A204.1 (cell line): ENCODE measurements around the gene OS9.

ENCODE experiments used
- FAIRE-seq: peaks from 2 replicates; lab custom pipeline; 2012; peaks lifted over from hg19 to GRCh38; lab: Jason Lieb, UNC

Gene OS9

DNA sequence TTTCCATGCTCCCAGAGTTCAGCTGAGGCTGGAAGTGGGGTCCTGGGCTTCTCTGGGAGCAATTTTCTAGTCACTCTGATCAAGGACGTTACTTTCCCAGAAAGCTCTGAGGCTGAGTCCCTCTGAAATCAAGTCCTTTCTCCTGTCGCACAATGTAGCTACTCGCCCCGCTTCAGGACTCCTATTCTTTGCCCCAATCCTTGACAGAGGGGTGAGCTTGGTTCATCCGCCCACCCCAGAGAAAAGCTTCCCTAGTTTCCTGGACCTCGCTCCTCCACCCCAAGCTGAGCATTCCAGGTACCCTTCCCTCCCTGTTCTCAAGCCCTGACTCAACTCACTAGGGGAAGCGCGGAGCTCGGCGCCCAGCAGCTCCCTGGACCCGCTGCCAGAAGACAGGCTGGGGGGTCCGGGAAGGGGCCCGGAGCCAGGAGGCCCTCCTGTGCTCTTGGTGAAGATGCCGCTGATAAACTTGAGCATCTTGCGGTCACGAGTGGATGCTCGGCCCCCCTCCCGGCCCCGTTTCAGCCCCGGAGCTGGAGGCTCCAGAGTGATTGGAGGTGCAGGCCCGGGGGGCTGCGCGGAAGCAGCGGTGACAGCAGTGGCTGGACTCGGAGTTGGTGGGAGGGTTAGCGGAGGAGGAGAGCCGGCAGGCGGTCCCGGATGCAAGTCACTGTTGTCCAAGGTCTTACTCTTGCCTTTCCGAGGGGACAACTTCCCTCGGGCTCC is 43.0 kb downstream of the OS9 start:
- FAIRE-seq = no peak

DNA sequence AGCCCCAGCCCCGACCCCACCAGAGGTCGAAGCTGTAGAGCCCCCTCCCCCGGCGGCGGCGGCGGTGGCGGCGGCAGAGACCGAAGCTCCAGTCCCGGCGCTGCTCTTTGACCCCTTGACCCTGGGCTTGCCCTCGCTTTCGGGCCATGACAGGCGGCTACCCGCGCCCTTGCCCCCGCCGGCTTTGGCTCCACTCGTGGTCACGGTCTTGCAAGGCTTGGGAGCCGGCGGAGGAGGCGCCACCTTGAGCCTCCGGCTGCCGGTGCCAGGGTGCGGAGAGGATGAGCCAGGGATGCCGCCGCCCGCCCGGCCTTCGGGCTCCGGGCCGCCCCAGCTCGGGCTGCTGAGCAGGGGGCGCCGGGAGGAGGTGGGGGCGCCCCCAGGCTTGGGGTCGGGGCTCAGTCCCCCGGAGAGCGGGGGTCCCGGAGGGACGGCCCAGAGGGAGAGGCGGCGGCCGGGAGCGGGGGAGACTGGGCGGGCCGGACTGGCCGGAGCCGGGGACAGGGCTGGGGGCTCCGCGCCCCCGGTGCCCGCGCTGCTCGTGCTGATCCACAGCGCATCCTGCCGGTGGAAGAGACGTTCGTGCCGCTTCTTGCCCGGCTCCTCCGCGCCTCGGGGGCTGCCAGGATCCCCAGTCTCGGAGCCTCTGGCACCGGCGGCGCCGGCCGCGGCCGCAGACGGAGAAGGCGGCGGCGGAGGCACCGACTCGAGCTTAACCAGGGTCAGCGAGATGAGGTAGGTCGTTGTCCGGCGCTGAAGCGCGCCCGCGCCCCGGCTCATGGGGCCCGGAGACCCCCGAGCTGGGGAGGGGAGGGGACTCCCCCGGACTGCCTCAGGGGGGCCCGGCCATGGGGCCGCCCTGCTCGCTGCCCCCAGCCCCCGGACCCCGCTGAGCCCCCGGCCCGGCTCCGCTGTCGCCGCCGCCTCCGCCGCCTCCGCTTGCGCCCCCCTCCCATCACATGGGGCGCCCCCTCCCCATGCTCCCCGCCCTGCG is 43.8 kb downstream of the OS9 start:
- no peak for FAIRE-seq

DNA sequence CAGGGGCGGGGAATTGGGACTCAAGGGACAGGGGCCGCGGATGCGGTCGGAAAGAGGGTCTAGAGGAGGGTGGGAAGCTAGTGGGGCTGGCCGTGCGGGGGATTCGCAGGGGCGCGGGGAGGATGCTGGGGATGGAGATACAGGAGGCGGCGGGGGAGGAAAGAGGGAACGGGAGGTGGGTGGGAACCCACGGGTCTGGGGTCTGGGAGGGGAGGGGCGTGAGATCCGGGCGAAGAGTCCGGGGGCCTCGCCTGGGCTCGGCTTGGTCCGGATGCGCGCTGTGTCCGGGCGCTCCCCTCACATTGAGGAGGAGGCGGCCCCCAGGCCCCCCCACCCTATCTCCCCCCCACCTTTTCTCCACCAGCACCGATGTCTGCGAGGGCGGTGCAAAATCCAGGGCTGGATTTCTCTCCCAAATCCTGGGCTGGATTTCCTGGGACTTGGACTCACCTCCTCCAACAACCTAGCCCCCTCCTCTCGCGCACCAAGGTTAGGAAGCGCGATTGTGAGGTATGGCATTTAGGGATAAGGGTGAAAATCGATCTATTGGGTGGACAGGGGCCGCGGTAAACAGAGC is 44.8 kb downstream of the OS9 start, which contains the start of gene AGAP2:
Gene AGAP2 (minus strand): TSS at position 82 of the 577 bp plus-strand sequence. CDS start 496 bp downstream, outside the sequence.
- no peak for FAIRE-seq

DNA sequence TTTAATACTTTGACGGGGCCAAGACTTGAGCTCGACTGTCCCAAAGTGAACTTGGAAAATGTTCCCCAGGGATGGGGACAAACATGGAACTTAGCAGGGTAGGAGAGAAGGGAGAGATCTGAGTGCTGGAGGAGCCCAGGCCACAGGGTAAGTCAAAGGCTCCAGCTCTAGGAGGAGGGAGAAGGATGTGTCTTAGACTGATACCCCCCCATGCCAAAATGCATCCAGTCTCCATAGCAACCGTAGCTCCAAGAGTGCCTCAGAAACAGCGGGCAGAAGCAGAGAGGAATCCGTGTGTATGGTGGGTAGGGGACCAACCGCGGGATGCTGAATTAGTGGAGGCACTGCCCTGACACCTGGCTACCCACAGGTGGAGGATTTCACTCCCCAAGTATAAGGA is 45.5 kb downstream of the OS9 start:
- no peak for FAIRE-seq

DNA sequence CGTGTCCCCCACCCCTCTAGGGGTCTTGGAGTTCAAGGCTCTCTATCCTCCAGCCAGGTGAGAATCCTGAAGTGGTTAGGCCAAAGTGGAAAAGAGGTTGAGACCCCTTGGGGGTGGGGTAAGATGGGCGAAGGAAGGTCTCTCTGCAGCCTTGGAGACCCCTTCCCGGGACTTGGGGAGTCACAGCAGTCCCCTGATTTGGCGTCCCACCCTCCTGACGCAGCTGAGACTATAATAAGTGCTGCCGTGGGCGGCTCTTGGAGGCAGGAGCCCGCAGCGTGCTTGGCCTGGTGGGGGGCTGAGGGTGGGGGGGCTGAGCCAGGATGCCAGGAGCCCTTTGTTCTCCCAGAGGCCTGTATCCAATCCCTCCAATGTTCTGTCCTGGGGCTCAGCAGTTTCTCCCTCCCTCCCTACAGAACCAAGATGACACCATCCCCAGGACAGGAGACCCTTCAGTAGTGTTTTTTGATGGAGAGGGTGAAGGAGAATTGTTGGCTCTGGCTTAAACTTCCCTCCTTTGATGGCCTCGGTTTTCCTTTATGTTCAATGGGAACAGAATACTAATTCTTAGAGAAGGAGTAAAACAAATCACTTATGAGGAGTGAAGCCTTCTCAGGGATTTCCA is 46.1 kb downstream of the OS9 start:
- FAIRE-seq = no peak

DNA sequence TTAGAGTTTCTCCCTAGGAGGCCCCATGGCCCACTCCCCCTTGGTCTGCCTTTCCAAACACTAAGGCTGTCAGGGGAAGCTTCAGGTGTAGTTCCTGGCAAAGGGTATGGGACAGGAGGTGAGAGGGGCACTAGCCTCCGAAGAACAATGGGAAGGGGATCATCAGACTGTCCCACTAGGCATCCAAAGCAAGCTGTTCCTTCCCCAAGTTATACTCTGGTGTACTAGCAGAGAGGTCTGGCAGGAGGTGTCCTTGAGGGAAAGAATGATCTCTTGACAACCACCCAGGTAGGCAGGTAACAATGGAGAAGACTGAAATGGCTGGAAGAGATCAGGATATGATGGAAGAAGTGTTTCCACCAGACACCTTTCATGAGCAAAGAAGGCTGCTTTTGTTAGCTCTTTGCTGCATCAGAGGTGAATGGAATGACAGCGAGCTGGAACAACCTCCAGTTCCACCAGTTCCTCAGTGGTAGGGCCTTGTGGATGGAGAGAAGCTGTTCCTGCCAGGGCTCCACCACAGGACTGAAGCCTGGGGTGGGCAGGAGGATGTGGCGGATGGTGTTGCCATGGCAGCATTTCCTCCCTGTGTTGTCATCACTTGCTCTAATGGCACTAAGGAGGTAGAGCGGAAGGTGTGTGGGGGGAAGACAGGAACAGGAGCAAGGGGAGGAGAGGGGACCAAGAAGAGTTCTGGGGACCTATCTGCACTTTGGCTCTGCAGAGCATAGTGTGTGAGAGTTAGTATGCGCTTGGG is 46.9 kb downstream of the OS9 start:
- no peak for FAIRE-seq

DNA sequence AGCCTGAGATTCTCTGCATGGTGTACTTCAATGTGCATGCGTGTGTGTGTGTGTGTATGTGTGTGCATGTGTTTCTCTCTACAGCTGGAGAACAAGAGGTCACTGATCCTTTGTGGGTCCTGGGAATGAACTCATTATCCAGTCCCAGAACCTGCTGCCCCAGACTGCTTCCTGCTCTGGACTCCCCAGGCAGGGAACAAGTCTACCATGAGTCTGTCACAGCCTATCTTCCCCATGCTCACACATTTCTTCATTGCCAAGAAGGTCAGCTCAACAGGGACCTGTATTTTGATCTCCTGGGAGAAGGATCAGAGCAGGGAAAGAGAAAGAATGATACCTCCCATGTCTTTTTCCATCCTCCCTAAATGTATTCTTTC is 47.5 kb downstream of the OS9 start:
- FAIRE-seq = no peak

DNA sequence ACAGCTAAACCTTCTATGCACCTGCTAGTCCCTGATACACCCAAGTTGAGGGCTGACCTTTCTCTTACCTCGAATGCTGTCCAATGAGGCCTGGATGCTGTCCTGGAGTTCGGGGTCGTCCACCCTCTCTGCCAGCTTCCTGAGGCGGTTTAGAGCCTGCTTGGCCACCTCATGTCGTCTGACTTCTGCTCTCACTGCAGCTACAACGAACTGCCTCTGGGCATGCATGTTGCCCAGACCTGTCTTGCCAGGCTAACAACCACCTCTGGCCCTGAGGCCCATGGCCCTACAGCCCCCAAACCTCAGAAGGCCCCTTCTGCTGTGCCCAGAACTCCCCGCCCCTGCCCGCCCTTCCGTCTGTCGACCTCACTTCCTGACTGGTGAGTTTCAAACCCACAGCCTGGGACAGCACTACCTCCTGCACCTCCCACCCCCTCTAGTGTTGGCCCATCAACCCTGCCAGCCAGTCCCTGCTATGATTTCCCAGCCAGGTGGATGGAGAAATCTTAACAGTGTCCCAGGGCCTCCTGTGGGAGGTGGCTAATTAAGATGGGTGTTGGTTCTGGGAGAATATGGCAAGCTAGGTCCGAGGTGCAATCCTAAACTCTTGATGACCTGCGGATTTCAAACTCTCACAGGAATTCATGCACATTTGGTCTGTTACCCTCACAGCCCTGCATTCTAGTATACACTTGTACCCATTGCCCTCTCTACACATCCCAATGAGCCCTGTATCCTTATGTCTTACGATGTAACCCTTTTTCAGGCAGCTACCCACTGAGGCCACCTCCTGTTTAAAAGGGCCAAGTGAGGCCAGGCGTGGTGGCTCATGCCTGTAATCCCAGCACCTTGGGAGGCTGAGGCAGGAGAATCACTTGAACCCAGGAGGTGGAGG is 48.2 kb downstream of the OS9 start:
- FAIRE-seq = no peak

DNA sequence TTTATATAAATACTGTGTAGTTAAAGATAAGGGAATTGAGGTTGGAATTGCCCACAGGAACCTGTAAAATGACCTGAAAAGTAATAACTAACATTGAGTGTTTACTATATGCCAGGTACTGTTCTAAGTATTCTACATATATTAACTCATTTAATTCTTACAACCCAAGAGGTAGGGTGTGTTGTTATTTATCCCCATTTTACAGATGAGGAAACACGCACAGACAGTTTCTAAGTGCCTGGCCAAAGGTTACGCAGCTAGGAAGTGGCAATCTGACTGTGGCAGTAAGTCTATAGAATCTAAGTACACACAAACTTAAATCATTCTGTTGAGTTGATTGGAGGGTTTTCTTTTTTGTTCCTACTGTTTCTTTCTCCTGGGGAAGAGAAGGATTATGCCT is 49.8 kb downstream of the OS9 start:
- no peak for FAIRE-seq

DNA sequence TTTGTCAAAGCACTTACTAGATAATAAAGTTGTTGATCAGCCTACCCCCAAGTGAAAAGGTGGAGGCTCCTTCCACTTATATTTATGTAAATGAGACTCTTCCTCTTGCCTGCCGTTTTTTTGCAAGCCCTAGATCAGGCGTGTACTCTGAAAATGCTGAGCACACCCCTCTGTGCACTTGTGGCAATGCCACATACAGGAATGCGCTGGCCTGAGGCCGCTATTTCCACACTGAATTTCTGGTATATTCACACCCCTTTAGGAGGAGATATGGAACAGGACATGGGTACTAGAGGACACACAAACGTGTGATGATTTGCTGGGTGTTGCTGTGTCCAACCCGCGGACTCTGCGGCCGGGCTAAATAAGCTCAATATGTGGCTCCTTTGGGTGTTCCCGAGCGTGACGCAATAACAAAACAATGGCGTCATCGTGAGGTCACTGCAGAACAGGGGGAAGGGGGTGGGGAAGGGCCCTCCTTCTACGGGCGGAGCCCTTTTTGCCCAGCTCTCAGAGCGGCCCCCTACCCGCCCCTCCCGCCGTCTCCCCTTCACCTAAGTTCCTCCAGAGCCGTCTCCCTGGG is 50.4 kb downstream of the OS9 start:
- FAIRE-seq = no peak

DNA sequence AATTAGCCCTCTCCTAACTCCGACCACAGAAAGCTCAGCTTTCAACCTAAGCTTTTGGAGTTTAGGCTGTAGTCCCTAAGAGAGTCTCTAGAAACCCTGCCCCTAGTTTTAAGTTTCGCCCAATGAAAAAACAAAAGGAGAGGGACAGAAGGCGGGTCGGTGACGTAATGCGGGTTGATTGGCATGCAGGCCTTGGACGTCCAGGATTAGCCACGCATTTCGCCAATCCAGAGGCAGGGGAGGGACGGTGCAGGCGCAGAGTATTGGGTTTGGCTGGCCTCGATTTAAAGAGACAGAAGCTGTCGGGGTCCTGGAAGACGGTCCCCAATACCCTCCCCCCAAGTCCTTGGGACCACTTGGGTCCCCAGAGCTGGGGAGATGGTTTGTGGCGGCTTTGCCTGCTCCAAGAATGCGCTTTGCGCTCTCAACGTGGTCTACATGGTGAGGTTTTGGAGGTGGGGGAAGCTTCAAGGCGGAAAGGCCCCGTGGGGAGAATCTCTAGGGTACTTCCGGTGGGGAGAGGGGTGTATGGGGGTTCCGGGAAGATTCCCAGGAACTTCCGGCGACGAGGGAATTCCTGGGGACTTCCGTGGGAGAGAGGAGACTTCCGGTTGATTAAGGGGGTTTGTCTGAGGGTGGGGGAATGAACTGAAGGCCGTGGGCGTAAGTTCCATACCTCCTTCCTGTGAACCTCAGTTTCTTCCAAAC is 51.0 kb downstream of the OS9 start, which contains the start of gene TSPAN31:
Gene TSPAN31 (plus strand): TSS at position 263 of the 708 bp plus-strand sequence. CDS start 116 bp downstream, at position 379.
- no peak for FAIRE-seq

DNA sequence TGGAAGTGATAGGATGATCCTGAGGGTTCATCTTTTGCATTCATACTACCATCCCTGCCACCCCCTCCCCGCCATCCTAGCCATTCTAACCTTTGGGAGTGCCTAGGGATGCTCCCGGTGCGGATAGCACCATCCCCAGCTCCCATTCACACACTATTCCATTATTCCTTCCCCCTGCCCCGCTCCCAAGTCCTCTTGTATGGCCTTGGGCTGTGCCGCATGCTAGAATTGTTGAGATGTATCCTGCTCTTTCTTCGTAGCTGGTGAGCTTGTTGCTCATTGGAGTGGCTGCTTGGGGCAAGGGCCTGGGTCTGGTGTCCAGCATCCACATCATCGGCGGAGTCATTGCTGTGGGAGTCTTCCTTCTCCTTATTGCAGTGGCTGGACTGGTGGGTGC is 51.6 kb downstream of the OS9 start:
- FAIRE-seq = no peak

DNA sequence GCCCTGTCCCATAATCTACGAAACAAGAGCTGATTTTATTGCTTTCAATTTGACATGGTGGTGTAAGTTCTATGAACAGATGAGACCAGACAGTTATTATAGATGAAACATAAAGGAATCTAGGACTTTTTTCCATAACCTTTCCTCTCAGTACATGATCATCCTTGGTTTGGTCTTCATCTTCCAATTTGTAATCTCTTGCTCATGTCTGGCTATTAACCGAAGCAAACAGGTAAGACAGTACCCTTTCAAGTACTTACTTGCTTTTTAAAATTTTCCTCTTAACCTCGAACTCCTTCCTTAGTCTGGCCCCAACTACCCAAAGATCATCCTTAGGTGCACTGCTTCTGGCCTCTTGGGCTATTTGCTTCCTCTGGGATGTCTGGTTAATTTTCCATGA is 52.1 kb downstream of the OS9 start:
- FAIRE-seq = no peak

DNA sequence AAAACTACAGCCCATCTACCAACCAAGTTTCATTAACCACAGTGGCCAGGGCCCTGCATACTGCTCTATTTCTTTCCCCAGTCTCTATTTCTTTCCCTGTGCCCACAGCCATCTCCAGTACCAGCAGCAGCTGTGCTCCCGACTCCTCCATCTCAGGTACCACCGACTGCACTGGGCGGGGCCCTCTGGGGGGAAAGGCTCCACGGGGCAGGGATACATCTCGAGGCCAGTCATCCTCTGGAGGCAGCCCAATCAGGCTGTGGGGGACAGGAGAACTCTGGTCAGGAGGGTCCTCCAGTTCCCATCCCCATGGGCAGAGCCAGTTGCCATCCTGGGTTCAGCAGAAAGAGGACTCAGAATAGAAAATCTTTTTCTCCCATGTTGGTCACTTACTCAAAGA is 55.1 kb downstream of the OS9 start:
- FAIRE-seq = no peak

DNA sequence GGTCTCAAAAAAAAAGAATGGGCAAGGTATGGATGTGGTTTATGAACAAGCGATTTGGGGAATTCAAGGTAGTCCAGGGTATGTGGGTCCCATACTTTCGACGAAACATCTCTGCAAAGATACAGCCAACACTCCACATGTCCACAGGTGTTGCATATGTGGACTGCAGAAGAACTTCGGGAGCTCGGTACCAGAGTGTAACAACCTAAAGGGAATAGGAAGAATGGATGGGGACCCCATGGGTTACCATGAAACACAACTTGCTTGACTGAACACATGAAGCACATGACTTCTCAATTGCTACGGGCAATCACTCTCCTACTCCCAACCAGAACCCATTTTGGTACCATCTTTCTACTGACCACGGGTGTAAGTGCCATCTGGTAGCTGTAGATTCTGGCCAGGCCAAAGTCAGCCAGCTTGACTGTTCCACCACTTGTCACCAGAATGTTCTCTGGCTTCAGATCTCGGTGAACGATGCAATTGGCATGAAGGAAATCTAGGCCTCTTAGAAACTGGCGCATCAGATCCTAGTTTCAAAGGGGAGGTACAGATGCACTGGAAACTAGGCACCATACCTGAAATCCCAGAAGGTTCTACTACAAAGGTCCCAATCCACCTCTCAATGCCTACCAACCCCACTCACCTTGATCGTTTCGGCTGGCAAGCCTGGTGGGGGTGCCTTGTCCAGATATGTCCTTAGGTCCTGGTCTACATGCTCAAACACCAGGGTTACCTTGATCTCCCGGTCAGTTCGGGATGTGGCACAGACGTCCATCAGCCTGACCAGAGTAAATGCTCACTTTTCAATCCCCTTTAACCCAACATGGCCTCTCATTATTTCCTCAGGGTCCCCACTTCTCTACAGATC is 56.9 kb downstream of the OS9 start:
- no peak for FAIRE-seq

DNA sequence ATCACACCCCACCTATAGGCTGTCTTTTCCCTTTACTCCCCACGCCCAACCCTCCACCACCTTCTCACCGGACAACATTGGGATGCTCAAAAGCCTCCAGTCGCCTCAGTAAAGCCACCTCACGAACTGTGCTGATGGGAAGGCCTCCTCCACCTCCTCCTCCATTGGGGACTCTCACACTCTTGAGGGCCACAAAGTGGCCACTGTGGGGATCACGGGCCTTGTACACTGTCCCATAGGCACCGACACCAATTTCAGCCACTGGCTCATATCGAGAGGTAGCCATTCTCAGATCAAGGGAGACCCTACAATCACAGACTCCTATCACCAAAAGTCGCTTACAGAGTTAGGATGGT is 57.5 kb downstream of the OS9 start:
- FAIRE-seq = no peak

DNA sequence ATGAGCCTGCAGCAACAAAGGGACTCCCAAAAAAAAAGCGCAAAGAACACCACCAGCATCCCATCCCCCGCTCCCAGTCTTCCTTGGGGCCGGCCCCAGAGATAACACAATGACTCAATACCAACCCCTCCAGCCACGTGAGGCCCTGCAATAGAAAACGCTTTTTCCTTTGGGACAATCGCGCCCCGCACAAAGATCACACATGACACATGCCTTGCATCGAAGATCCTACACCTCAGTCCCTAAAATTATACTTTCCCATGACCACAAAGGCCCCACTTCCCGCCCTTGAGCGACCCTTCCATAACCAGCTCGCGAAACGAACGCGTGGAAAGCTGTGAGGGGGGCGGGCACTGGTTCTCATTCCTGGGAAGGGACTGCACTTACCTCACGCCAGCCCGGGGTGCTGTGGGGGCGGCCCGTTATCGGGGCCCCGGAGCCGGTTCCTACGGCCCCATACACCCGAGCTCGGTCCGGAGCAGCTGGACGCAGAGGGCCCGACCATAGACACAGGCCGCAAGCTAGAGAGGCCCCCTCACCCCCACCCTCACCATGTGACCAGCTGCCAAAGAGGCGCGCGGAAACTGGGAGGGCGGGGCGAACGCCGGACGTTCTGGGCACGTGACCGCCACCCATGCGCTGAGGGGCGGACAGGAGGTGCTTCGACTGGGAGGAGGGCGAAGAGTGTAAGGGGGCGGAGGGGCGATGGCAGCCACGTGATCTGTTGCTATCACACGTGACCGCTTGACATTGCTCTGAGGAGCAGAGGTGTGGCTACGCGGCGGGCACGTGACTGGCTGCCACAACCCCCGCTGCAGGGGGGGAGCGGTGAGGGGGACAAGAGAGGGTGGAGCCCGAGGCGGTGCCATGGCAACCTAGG is 58.1 kb downstream of the OS9 start, which contains the start of gene CDK4:
Gene CDK4 (minus strand): TSS at position 523 of the 880 bp plus-strand sequence. CDS start 593 bp downstream, outside the sequence.
- FAIRE-seq = peak; percentile 87

DNA sequence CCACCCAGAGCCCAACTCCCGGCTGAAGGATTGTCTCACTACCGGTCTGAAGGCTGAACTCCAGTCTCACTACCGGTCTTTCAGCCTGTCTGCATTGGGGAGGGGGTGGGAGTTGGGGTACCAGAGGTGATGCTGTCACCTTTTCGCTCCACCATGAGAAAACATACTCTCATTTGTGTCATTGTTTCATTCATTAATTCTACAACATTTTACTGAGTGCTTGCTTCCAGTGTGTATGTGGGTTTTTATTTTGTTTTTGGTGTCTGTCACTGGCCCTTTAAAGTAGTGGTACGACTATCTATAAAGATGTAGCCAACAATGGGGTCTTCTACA is 58.7 kb downstream of the OS9 start:
- FAIRE-seq = no peak
